Measurements from ENCODE around the gene D2HGDH. TPM values are rescaled to one million over a fixed set of nuclear protein-coding genes. Genes with fewer than 3 reads are reported as not detected.

The D2HGDH gene
- total and polyA plus RNA-seq, 2 of the 13 experiments (the other 11 are each of a cell fraction or from before 2014, with no cell fraction given), result 19.2 to 20.3 TPM

- TF ChIP-seq ZNF318 (CRISPR knock-in tag; IDR thresholded peaks at IDR 0.05), result peak; percentile 44; the same call in 1 of the 2 replicates
- TF ChIP-seq CHCHD3 (CRISPR knock-in tag; IDR thresholded peaks at IDR 0.05), result peak; percentile 77
- TF ChIP-seq SRSF4 (IDR thresholded peaks at IDR 0.05; ENCODE audit: low read depth, low read length, poor library complexity, severe bottlenecking), result peak; percentile 76
- TF ChIP-seq ZFY (CRISPR knock-in tag; IDR thresholded peaks at IDR 0.05), result peak; percentile 83
- no peak for TF ChIP-seq ZNF17 (CRISPR knock-in tag; IDR thresholded peaks at IDR 0.05)
- TF ChIP-seq ZNF678 (CRISPR knock-in tag; IDR thresholded peaks at IDR 0.05), result peak; percentile 85; the same call in 1 of the 2 replicates
These were observed at the start of gene D2HGDH (continued) for GRCh38 chr2:241734467-241735208.

Data from HepG2 (cell line).